GF-D8 (cell line): ENCODE measurements around the gene LAX1.

ENCODE experiments used
- DNase-seq: peaks from one replicate; lab custom pipeline; 2025; lab: John Stamatoyannopoulos, UW

LAX1 gene

GRCh38 chr1:203813581-203814341 is 48.8 kb downstream of the LAX1 start:
- no peak for DNase-seq

DNA sequence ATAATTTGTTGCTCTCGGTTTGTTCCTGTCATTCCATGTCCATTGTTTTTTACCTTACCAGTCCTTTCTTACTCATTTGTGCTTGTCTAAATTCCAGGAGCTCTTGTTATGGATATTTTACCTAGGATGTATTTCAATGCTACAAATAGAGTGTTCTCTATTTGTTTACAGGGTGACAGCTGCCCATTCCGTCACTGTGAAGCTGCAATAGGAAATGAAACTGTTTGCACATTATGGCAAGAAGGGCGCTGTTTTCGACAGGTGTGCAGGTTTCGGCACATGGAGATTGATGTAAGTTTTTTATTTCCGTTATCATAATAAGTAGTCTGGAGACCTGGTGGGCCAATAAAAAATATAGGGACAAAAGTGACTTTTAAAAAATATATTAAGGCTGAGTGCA is 53.4 kb downstream of the LAX1 start:
- no peak for DNase-seq

- DNase-seq, result no peak
Measured at GRCh38 chr1:203823306-203823705, 58.3 kb downstream of the LAX1 start.
